Smooth muscle cell of the brain vasculature (primary cell): ENCODE measurements around the gene COL12A1.

Source experiments
- DNase-seq: peaks from one replicate; pipeline ENCODE4 v3.0.0-alpha.2; 2012; ENCODE audit warnings: low read depth, low spot score

COL12A1 gene

GRCh38 chr6:75044846-75045245 is 161.0 kb downstream of the COL12A1 start:
- no peak for DNase-seq

- peak; percentile 71 for DNase-seq
These were observed 164.5 kb downstream of the COL12A1 start for GRCh38 chr6:75041381-75041780.
